ENCODE results near the gene ACSF2. TPM values are rescaled to one million over a fixed set of nuclear protein-coding genes. Genes with fewer than 3 reads are reported as not detected.

ACSF2 gene
- total RNA-seq, 1 experiment from 2014 or later = 12.2 TPM

DNA sequence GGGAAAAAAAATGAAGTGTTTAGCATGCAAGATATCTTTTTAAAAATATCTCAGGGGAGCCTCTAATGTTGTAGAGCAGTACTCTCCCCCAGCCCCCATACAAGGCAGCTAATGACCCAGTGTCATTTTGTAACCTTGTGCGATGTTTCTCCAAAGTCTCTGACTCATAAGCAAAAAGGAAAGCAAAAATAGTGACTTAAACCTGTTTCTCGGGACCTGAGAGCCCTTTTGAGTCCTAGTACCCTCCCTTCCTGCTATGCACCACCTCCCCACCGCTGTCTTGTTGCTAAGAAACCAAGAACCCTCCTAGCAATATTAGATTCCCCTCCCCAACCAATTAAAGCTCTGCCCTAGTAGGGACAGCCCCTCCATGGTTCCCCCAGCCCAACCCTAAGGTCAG, 85.0 kb downstream of the ACSF2 start:
- no peaks in the 10 kb centered on the region for H3K36me3 Mint-ChIP-seq (ENCODE audit: insufficient read depth in 1 of 3, low read depth in 3 of 3)
- Histone ChIP-seq H2BK5ac (ENCODE audit: insufficient read length, low read length) (no peak overlapping the region), H3K4ac (ENCODE audit: low read depth, low read length) (no peak overlapping the region), H3K27me3 (ENCODE audit: insufficient read depth, low read length) (no peaks in the 10 kb centered on the region; the same call in 1 of the 2 replicates), H3K23me2 (ENCODE audit: insufficient read length, low read depth, low read length, poor library complexity, severe bottlenecking) (peaks cover 5% of the 10 kb centered on the region), H2BK15ac (ENCODE audit: low read depth, low read length) (no peak overlapping the region), H2BK20ac (ENCODE audit: low read depth, low read length, poor library complexity, severe bottlenecking) (no peak overlapping the region), H2AK5ac (ENCODE audit: insufficient read length, low read length) (no peak overlapping the region), H3T11ph (ENCODE audit: low read length) (no peak overlapping the region), H3K9ac (ENCODE audit: extremely low read depth, insufficient read length, low read length) (no peak overlapping the region), H2BK12ac (ENCODE audit: insufficient read length, low read depth, low read length) (no peak overlapping the region), H4K91ac (ENCODE audit: insufficient read length, low read depth, low read length) (no peak overlapping the region), H3K56ac (ENCODE audit: insufficient read length, low read depth, low read length) (no peak overlapping the region), H4K5ac (ENCODE audit: insufficient read length, low read depth, low read length) (no peak overlapping the region), H3K79me1 (ENCODE audit: insufficient read depth, low read depth, low read length, poor library complexity, severe bottlenecking) (no peaks in the 10 kb centered on the region), H2BK120ac (ENCODE audit: low read depth, low read length, poor library complexity, severe bottlenecking) (no peak overlapping the region), H3K9me3 (ENCODE audit: control insufficient read depth, low read depth, low read length) (no peaks in the 10 kb centered on the region), H3K14ac (ENCODE audit: insufficient read depth, low read length) (no peak overlapping the region), H3K18ac (ENCODE audit: insufficient read length, low read depth, low read length) (no peak overlapping the region), H3K23ac (ENCODE audit: insufficient read length, low read depth, low read length) (no peak overlapping the region), H3K4me1 (ENCODE audit: insufficient read depth, low read length) (no peaks in the 10 kb centered on the region; the same call in 1 of the 2 replicates), H2AFZ (ENCODE audit: low read length) (no peak overlapping the region), H3K27ac (ENCODE audit: insufficient read length, low read depth, low read length) (no peak overlapping the region), H4K8ac (replicated peaks; ENCODE audit: insufficient read length, low read depth, low read length) (no peak overlapping the region), H4K20me1 (ENCODE audit: control insufficient read depth, insufficient read depth, insufficient read length) (no peaks in the 10 kb centered on the region), H3K79me2 (ENCODE audit: insufficient read depth, low read length) (no peaks in the 10 kb centered on the region), H3K4me2 (ENCODE audit: insufficient read depth, insufficient read length, low read length) (no peak overlapping the region)
- no peak overlapping the region for H3K27ac Mint-ChIP-seq
- no peak for DNase-seq
- no peaks in the 10 kb centered on the region; a peak in 2 of 5 replicates for H3K9me3 Mint-ChIP-seq
- TF ChIP-seq, protein P1, sequence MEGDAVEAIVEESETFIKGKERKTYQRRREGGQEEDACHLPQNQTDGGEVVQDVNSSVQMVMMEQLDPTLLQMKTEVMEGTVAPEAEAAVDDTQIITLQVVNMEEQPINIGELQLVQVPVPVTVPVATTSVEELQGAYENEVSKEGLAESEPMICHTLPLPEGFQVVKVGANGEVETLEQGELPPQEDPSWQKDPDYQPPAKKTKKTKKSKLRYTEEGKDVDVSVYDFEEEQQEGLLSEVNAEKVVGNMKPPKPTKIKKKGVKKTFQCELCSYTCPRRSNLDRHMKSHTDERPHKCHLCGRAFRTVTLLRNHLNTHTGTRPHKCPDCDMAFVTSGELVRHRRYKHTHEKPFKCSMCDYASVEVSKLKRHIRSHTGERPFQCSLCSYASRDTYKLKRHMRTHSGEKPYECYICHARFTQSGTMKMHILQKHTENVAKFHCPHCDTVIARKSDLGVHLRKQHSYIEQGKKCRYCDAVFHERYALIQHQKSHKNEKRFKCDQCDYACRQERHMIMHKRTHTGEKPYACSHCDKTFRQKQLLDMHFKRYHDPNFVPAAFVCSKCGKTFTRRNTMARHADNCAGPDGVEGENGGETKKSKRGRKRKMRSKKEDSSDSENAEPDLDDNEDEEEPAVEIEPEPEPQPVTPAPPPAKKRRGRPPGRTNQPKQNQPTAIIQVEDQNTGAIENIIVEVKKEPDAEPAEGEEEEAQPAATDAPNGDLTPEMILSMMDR (conservative IDR thresholded peaks at IDR 0.05) = no peak
- peaks cover 27 to 40% of the 10 kb centered on the region in 2 experiments for H3K4me1 Mint-ChIP-seq
- H3K27me3 Mint-ChIP-seq (ENCODE audit: low read depth) = peaks cover 10% of the 10 kb centered on the region
- no peak overlapping the region for H3K4me3 Mint-ChIP-seq
- WGBS (ENCODE audit: extremely low coverage, insufficient read length, low lambda C conversion rate) = no CpG with 5 or more reads among the region's 3 CpGs
